ENCODE measurements around the gene MARCHF11.

The MARCHF11 gene

GRCh38 chr5:16169550-16169949, 10.0 kb downstream of the MARCHF11 start:
- DNase-seq (ENCODE audit: extremely low read depth, low read depth) = no peak
- TF ChIP-seq CTCF (IDR thresholded peaks at IDR 0.05; ENCODE audit: low read depth, low read length) = no peak

DNA sequence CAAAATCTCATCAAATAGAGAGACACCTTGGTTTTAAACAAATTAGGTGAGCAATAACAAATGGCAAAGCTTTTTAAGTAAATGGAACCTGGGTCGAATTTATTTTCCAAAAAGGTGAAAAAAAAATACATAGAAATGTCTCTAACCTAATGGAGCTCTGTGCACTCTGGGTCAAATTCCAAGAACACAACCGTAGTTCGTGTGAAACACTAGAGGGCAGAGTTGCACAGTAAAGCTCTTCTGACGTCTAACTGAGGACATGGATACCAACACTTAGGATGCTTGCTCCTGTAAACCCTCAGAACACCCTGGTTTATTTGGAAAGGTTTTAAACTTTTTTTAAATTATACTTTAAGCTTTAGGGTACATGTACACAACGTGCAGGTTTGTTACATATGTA, 18.9 kb downstream of the MARCHF11 start:
- peak; percentile 74 for TF ChIP-seq CTCF (IDR thresholded peaks at IDR 0.05; ENCODE audit: low read depth, low read length)
- peak; percentile 22 for DNase-seq (ENCODE audit: extremely low read depth, low read depth)

DNA sequence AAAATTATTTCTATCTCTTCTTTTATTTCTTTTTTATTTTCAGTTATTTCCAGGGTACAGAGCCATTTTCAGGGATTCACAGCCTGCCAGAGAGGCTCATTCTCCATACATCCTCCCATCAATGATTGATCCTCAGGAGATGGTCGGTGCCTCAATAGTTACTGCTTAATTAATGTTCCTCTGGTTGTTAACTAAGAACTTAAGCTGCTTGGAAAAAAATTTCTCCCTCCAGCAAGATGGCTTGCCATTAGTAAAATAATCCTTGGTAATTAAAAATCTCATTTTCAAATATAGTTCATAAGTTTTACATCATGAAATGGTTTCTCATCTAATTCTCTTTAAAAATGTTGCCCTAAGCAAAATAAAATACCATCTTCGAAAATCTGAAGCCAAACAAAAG, 20.0 kb downstream of the MARCHF11 start:
- DNase-seq (ENCODE audit: extremely low read depth, low read depth) = no peak
- no peak for TF ChIP-seq CTCF (IDR thresholded peaks at IDR 0.05; ENCODE audit: low read depth, low read length)

- DNase-seq (ENCODE audit: extremely low read depth, low read depth) = no peak
- TF ChIP-seq CTCF (IDR thresholded peaks at IDR 0.05; ENCODE audit: low read depth, low read length) = no peak
Measured at GRCh38 chr5:16156152-16156551, 23.4 kb downstream of the MARCHF11 start.

- no peak for DNase-seq (ENCODE audit: extremely low read depth, low read depth)
- no peak for TF ChIP-seq CTCF (IDR thresholded peaks at IDR 0.05; ENCODE audit: low read depth, low read length)
Measured at GRCh38 chr5:16152601-16153568, 26.7 kb downstream of the MARCHF11 start.

DNA sequence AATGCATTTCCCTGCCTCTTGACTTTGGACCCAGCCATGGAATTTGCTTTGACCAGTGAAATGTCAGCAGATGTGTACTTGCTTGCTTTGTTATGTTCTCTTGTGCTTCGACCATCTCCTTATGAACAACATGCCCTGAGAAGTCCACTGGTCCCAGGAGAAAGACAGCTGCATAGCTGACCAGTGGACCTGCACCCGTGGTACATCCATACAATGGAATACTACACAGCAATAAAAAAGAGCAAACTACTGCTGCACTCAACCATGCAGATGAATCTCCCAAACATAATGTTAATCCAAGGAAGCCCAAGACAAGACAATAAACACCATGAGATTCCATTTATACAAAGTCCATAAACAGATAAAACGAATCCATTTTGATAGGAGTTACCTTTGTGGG, 30.0 kb downstream of the MARCHF11 start:
- no peak for DNase-seq (ENCODE audit: extremely low read depth, low read depth)
- no peak for TF ChIP-seq CTCF (IDR thresholded peaks at IDR 0.05; ENCODE audit: low read depth, low read length)

- no peak for TF ChIP-seq CTCF (IDR thresholded peaks at IDR 0.05; ENCODE audit: low read depth, low read length)
- DNase-seq (ENCODE audit: extremely low read depth, low read depth) = no peak
Measured at GRCh38 chr5:16147179-16147900, 32.3 kb downstream of the MARCHF11 start.

Measured in AG09319 (cell line).